Activated T-helper 9 cell treated with anti-CD3 and anti-CD28 coated beads, Interleukin-2, amount 50 U/mL, for 16 hours (primary cell): ENCODE measurements around the gene QDPR.
"Not testable (repeated sequence)": the region's sequence is repeated elsewhere in the genome, so short reads cannot be mapped to it uniquely, and the experiment has no call there.

Experiments
- DNase-seq: peaks from one replicate; pipeline ENCODE4 v3.0.0-alpha.2; 2020; ENCODE audit warnings: low read depth

Gene QDPR

GRCh38 chr4:17490575-17491059 lies 21.3 kb downstream of the QDPR start:
- no peak for DNase-seq

- DNase-seq: no peak
These were observed 22.2 kb downstream of the QDPR start for GRCh38 chr4:17489721-17490120.

- no peak for DNase-seq
These were observed 22.8 kb downstream of the QDPR start for GRCh38 chr4:17489123-17489522.

- DNase-seq: no peak
These were observed 29.2 kb downstream of the QDPR start for GRCh38 chr4:17482716-17483115.

GRCh38 chr4:17480955-17481354 lies 30.9 kb downstream of the QDPR start:
- DNase-seq: no peak

- no peak for DNase-seq
These were observed 31.5 kb downstream of the QDPR start for GRCh38 chr4:17480210-17480927.

- DNase-seq: no peak
These were observed 34.0 kb downstream of the QDPR start for GRCh38 chr4:17477774-17478472.

GRCh38 chr4:17476853-17477252 lies 35.0 kb downstream of the QDPR start:
- no peak for DNase-seq

- no peak for DNase-seq
These were observed 36.4 kb downstream of the QDPR start for GRCh38 chr4:17475481-17475880.

- no peak for DNase-seq
These were observed 41.8 kb downstream of the QDPR start for GRCh38 chr4:17469931-17470674.

- DNase-seq: no peak
These were observed 43.2 kb downstream of the QDPR start for GRCh38 chr4:17468619-17469221.

GRCh38 chr4:17463606-17464005 lies 48.3 kb downstream of the QDPR start:
- no peak for DNase-seq

- no peak for DNase-seq
These were observed 61.6 kb downstream of the QDPR start for GRCh38 chr4:17450269-17450804.

GRCh38 chr4:17448689-17449088 lies 63.2 kb downstream of the QDPR start:
- DNase-seq: no peak

GRCh38 chr4:17447675-17448298 lies 64.1 kb downstream of the QDPR start:
- no peak for DNase-seq

- DNase-seq: no peak
These were observed 64.8 kb downstream of the QDPR start for GRCh38 chr4:17447056-17447455.

- DNase-seq: not testable (repeated sequence)
These were observed 69.4 kb downstream of the QDPR start for GRCh38 chr4:17442477-17442876.

- no peak for DNase-seq
These were observed 74.5 kb downstream of the QDPR start for GRCh38 chr4:17437396-17437795.

GRCh38 chr4:17436750-17437090 lies 75.2 kb downstream of the QDPR start:
- DNase-seq: no peak
